Esophagus muscularis mucosa (tissue), 4 donors: ENCODE results near the gene CDC42EP3. TPM values are rescaled to one million over a fixed set of nuclear protein-coding genes. Genes with fewer than 3 reads are reported as not detected.

Source experiments
- DNase-seq: peaks from one replicate; pipeline ENCODE4 v3.0.0-alpha.2; 2017; ENCODE audit errors: extremely low spot score
- H3K27ac ChIP-seq, 4 donors: fragments of 200-600 bp; sonication (generic); replicated peaks in 1 of 4; 1 replicate in 3 of 4; 2 replicates in 1 of 4; pipeline ENCODE4 v1.5.1; 2016 to 2019; ENCODE audit warnings: mild to moderate bottlenecking in 1 of 4
- H3K27me3 ChIP-seq, 4 donors: fragments of 200-600 bp; sonication (generic); one replicate each; pipeline versions ENCODE4 v1.5.1 to v1.6.0; 2016 to 2019
- H3K36me3 ChIP-seq, 4 donors: fragments of 200-600 bp; sonication (generic); one replicate each; pipeline ENCODE4 v1.5.1; 2016 to 2019
- H3K4me1 ChIP-seq, 4 donors: fragments of 200-600 bp; sonication (generic); one replicate each; pipeline ENCODE4 v1.5.1; 2016 to 2019
- H3K4me3 ChIP-seq, 4 donors: fragments of 200-600 bp; sonication (generic); 1 replicate in 2 of 4; 2 replicates in 2 of 4; pipeline ENCODE4 v1.5.1; 2016 to 2019; ENCODE audit warnings: mild to moderate bottlenecking in 4 of 4, moderate library complexity in 1 of 4
- H3K9me3 ChIP-seq, 4 donors: fragments of 200-600 bp; sonication (generic); 1 replicate in 3 of 4; 2 replicates in 1 of 4; pipeline ENCODE4 v1.5.1; 2016 to 2019
- CTCF ChIP-seq, 3 experiments: fragments of 200-600 bp in 2 of 3; fragments of 450-650 bp in 1 of 3; sonication (generic) in 2 of 3; IDR thresholded peaks; one replicate each; pipeline ENCODE4 v1.5.1; 2017 to 2019; ENCODE audit warnings: antibody characterized with exemption in 3 of 3, mild to moderate bottlenecking in 2 of 3, moderate library complexity in 1 of 3
- EP300 ChIP-seq: sonication (generic); formaldehyde crosslinking; IDR thresholded peaks from one replicate; pipeline ENCODE4 v1.6.1; 2017; ENCODE audit warnings: antibody characterized with exemption
- POLR2A ChIP-seq: fragments of 450-650 bp; IDR thresholded peaks from one replicate; pipeline ENCODE4 v1.6.1; 2017; ENCODE audit warnings: antibody characterized with exemption, moderate library complexity, mild to moderate bottlenecking, low read depth
- POLR2AphosphoS5 ChIP-seq, 2 donors: sonication (generic); formaldehyde crosslinking; IDR thresholded peaks; one replicate each; pipeline ENCODE4 v1.6.1; 2017; ENCODE audit warnings: antibody characterized with exemption in 2 of 2
- WGBS: methylation state at CpG from one replicate; pipeline ENCODE4 v1.1.5; 2018; 5-methylcytosine and 5-hydroxymethylcytosine counted together
- intact Hi-C: fragments of 100-400 bp; cut with DNase I; formaldehyde crosslinking; loops from one replicate; pipeline ENCODE4 v1.15.1; 2023
- total RNA-seq, 4 donors: library from RNA; depleted of rRNA; stranded (reverse); fragments of >200 nt; gene quantifications; one replicate each; pipeline versions ENCODE4 v1.1.0 to v1.2.1, GENCODE V29; 2016

CDC42EP3 gene
- total RNA-seq, 4 donors from 2014 or later, result 67.7 to 217 (median 112) TPM

GRCh38 chr2:37617119-37617892, 54.1 kb downstream of the CDC42EP3 start:
- TF ChIP-seq POLR2AphosphoS5 (IDR thresholded peaks at IDR 0.05) (no peak), CTCF (IDR thresholded peaks at IDR 0.05) (no peak), EP300 (no peak), POLR2A (no peak)
- H3K36me3 ChIP-seq, result no peaks in the 10 kb centered on the region
- no peak overlapping the region for H3K4me3 ChIP-seq
- no peak overlapping the region for H3K27ac ChIP-seq
- DNase-seq, result no peak
- WGBS, result 91% methylated on average over 14 of the region's 14 CpGs
- H3K27me3 ChIP-seq, result no peaks in the 10 kb centered on the region
- intact Hi-C loops, result no loop called here
- no peaks in the 10 kb centered on the region for H3K9me3 ChIP-seq
- H3K4me1 ChIP-seq, result peaks cover 10 to 35% (median 35%) of the 10 kb centered on the region in 4 donors

GRCh38 chr2:37616677-37617005, 54.8 kb downstream of the CDC42EP3 start:
- H3K9me3 ChIP-seq, result no peaks in the 10 kb centered on the region
- H3K4me3 ChIP-seq, result no peak overlapping the region
- intact Hi-C loops, result no loop called here
- WGBS, result 81% methylated on average over 2 of the region's 2 CpGs
- no peak for TF ChIP-seq EP300
- DNase-seq, result no peak
- H3K36me3 ChIP-seq, result no peaks in the 10 kb centered on the region
- peaks cover 16 to 42% (median 41%) of the 10 kb centered on the region in 4 donors for H3K4me1 ChIP-seq
- peak overlapping the region in 2 of 4 donors; percentile 1 to 37 for H3K27ac ChIP-seq
- H3K27me3 ChIP-seq, result no peaks in the 10 kb centered on the region

GRCh38 chr2:37615804-37616676, 55.4 kb downstream of the CDC42EP3 start:
- DNase-seq, result no peak
- Histone ChIP-seq H3K27ac (peak overlapping the region in 3 of 4 donors; percentile 1 to 37 (median 14)), H3K36me3 (no peaks in the 10 kb centered on the region), H3K27me3 (no peaks in the 10 kb centered on the region), H3K4me1 (peaks cover 22 to 48% (median 47%) of the 10 kb centered on the region in 4 donors), H3K4me3 (no peak overlapping the region), H3K9me3 (no peaks in the 10 kb centered on the region)
- WGBS, result 81% methylated on average over 5 of the region's 6 CpGs
- intact Hi-C loops, result no loop called here
- TF ChIP-seq POLR2AphosphoS5 (IDR thresholded peaks at IDR 0.05), result no peak
- TF ChIP-seq CTCF (IDR thresholded peaks at IDR 0.05), result no peak
- TF ChIP-seq EP300, result no peak

GRCh38 chr2:37614061-37614738, 57.2 kb downstream of the CDC42EP3 start:
- peaks cover 30 to 61% (median 56%) of the 10 kb centered on the region in 4 donors for H3K4me1 ChIP-seq
- H3K27ac ChIP-seq, result peak overlapping the region in 3 of 4 donors; percentile 25 to 62 (median 32)
- no peaks in the 10 kb centered on the region for H3K9me3 ChIP-seq
- H3K36me3 ChIP-seq, result no peaks in the 10 kb centered on the region
- H3K27me3 ChIP-seq, result no peaks in the 10 kb centered on the region
- no peak for DNase-seq
- intact Hi-C loops, result no loop called here
- WGBS, result 59% methylated on average over 6 of the region's 7 CpGs
- TF ChIP-seq POLR2A, result no peak
- peak; percentile 62 to 76 for TF ChIP-seq POLR2AphosphoS5 (IDR thresholded peaks at IDR 0.05)
- no peak overlapping the region for H3K4me3 ChIP-seq

- H3K36me3 ChIP-seq, result no peaks in the 10 kb centered on the region
- no peak overlapping the region for H3K4me3 ChIP-seq
- TF ChIP-seq EP300, result no peak
- H3K27me3 ChIP-seq, result no peaks in the 10 kb centered on the region
- peak overlapping the region in 2 of 4 donors; percentile 17 to 71 for H3K27ac ChIP-seq
- WGBS, result 92% methylated on average over 3 of the region's 4 CpGs
- peaks cover 30 to 61% (median 56%) of the 10 kb centered on the region in 4 donors for H3K4me1 ChIP-seq
- DNase-seq, result no peak
- intact Hi-C loops, result no loop called here
- no peaks in the 10 kb centered on the region for H3K9me3 ChIP-seq
Observed at GRCh38 chr2:37612382-37612781, 59.1 kb downstream of the CDC42EP3 start.
